Panc1 (cell line): Measurements from ENCODE around the gene RLN1. TPM values are rescaled to one million over a fixed set of nuclear protein-coding genes. Genes with fewer than 3 reads are reported as not detected.
"Not testable (repeated sequence)": the region's sequence is repeated elsewhere in the genome, so short reads cannot be mapped to it uniquely, and the experiment has no call there.

Source experiments
- ATAC-seq: fragments of 200-7000 bp; cut with Tn5 transposase; 2 replicates; pipeline ENCODE4 v1.9.1; 2020; ENCODE audit warnings: mild to moderate bottlenecking, moderate library complexity
- BruUV-seq: library from RNA; stranded (reverse); fragments of 400-500 nt; replicated peaks from 2 replicates; lab custom pipeline; 2021; lab: Mats Ljungman, UMichigan
- CTCF ChIA-PET: fragments of 300-600 bp; sonication (Branson Sonifier 250); formaldehyde crosslinking; loops from one replicate; lab custom pipeline; 2022; ENCODE audit warnings: antibody characterized with exemption; lab: Charles Lee
- POLR2A ChIA-PET: fragments of 300-600 bp; sonication (Branson Sonifier 250); formaldehyde crosslinking; loops from one replicate; lab custom pipeline; 2022; ENCODE audit warnings: antibody characterized with exemption; lab: Charles Lee
- DNase-seq: peaks from one replicate; pipeline ENCODE4 v3.0.0-alpha.2; 2010; ENCODE audit warnings: low read depth, low spot score
- H3K27ac ChIP-seq: 2 replicates; pipeline ENCODE4 v1.5.1; 2011; ENCODE audit warnings: mild to moderate bottlenecking, low read length, inconsistent platforms
- H3K27me3 ChIP-seq: fragments of 200-500 bp; sonication (Bioruptor generic); 2 replicates; pipeline ENCODE4 v1.6.0; 2014; ENCODE audit warnings: low read length, inconsistent platforms; ENCODE audit not compliant: control insufficient read depth, insufficient read depth
- H3K36me3 ChIP-seq: fragments of 200-500 bp; sonication (Bioruptor generic); 2 replicates; pipeline ENCODE4 v1.5.1; 2014; ENCODE audit warnings: inconsistent platforms, mild to moderate bottlenecking, low read length, moderate library complexity; ENCODE audit not compliant: control insufficient read depth, insufficient read depth
- H3K4me1 ChIP-seq: 2 replicates; pipeline ENCODE4 v1.5.1; 2011; ENCODE audit warnings: inconsistent platforms, mild to moderate bottlenecking, low read length, moderate library complexity; ENCODE audit not compliant: control insufficient read depth, insufficient read depth
- H3K4me3 ChIP-seq, 2 experiments: 2 replicates each; pipeline ENCODE4 v1.5.1; 2011 to 2012; ENCODE audit warnings: low read depth in 2 of 2, low read length in 2 of 2, mild to moderate bottlenecking in 2 of 2, inconsistent platforms in 1 of 2, moderate library complexity in 1 of 2
- H3K9me3 ChIP-seq: fragments of 200-500 bp; sonication (Bioruptor generic); 2 replicates; pipeline ENCODE4 v1.5.1; 2014; ENCODE audit warnings: low read depth, mild to moderate bottlenecking, inconsistent platforms, low read length, moderate library complexity; ENCODE audit not compliant: control insufficient read depth, insufficient read depth
- POLR2AphosphoS5 ChIP-seq: IDR thresholded peaks from 2 replicates; pipeline ENCODE4 v1.6.1; 2012; ENCODE audit warnings: mild to moderate bottlenecking, low read depth, low read length, moderate library complexity
- SIN3A ChIP-seq: IDR thresholded peaks from 2 replicates; pipeline ENCODE4 v1.6.1; 2012; ENCODE audit warnings: low read depth, mild to moderate bottlenecking, low read length, moderate library complexity, borderline replicate concordance; ENCODE audit not compliant: insufficient read depth
- TCF7L2 ChIP-seq: IDR thresholded peaks from 2 replicates; pipeline ENCODE4 v1.6.1; 2011; ENCODE audit warnings: mild to moderate bottlenecking, low read depth, low read length, inconsistent platforms
- in situ Hi-C: cut with HindIII; loops from 2 replicates; pipeline ENCODE4 v1.10.0; 2016; ENCODE audit warnings: low sequenced_read_pairs, low pct_unique_long_range_greater_than_20kb
- intact Hi-C: fragments of 100-400 bp; cut with micrococcal nuclease; formaldehyde crosslinking; loops from one replicate; pipeline ENCODE4 v1.10.0; 2022; ENCODE audit not compliant: unreplicated experiment
- total RNA-seq: library from RNA; stranded (reverse); gene quantifications from one replicate; pipeline ENCODE4 v1.2.1, GENCODE V29; 2021; ENCODE audit not compliant: unreplicated experiment
- TF ChIP-seq, protein P1 (sequence below): fragments of 450-650 bp; IDR thresholded peaks from 2 replicates; pipeline ENCODE4 v1.5.1; 2017; ENCODE audit warnings: mild to moderate bottlenecking
- TF ChIP-seq, protein P2 (sequence below), 2 experiments: IDR thresholded peaks; 2 replicates each; pipeline ENCODE4 v1.6.1; 2011 to 2012; ENCODE audit warnings: low read depth in 2 of 2, control low read depth in 1 of 2, low read length in 1 of 2, mild to moderate bottlenecking in 1 of 2, moderate library complexity in 1 of 2; ENCODE audit not compliant: insufficient read depth in 1 of 2

RLN1 gene
- total RNA-seq, 1 experiment from 2014 or later, result not detected

GRCh38 chr9:5321601-5322000 is 18.1 kb downstream of the RLN1 start:
- in situ Hi-C loops, intact Hi-C loops, BruUV-seq, H3K27ac ChIP-seq, H3K4me3 ChIP-seq, CTCF ChIA-PET, H3K36me3 ChIP-seq, H3K9me3 ChIP-seq, H3K4me1 ChIP-seq, ATAC-seq, POLR2A ChIA-PET, H3K27me3 ChIP-seq, DNase-seq: not testable (repeated sequence)

DNA sequence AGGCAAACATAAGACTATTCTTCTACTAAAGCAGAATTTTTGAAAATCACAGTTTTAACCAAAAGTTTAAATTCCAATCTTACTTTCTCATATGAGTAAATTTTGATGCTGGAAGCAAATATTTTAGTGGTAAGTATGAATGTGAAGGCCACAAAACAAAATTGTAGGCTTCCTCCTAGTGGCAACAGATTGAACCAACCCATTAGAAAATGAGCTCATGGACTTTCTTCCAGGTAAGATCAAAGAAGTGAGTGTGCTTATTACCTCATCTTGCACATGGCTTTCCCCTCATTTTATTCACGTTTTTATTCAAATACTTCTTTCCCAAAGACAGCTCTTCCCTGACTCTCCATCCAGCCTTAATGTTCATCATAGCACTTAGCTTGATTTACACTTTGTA is 18.6 kb downstream of the RLN1 start:
- DNase-seq, result no peak
- no peaks in the 10 kb centered on the region for H3K27me3 ChIP-seq
- TF ChIP-seq, protein P1, sequence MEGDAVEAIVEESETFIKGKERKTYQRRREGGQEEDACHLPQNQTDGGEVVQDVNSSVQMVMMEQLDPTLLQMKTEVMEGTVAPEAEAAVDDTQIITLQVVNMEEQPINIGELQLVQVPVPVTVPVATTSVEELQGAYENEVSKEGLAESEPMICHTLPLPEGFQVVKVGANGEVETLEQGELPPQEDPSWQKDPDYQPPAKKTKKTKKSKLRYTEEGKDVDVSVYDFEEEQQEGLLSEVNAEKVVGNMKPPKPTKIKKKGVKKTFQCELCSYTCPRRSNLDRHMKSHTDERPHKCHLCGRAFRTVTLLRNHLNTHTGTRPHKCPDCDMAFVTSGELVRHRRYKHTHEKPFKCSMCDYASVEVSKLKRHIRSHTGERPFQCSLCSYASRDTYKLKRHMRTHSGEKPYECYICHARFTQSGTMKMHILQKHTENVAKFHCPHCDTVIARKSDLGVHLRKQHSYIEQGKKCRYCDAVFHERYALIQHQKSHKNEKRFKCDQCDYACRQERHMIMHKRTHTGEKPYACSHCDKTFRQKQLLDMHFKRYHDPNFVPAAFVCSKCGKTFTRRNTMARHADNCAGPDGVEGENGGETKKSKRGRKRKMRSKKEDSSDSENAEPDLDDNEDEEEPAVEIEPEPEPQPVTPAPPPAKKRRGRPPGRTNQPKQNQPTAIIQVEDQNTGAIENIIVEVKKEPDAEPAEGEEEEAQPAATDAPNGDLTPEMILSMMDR, result no peak
- TF ChIP-seq, protein P2, sequence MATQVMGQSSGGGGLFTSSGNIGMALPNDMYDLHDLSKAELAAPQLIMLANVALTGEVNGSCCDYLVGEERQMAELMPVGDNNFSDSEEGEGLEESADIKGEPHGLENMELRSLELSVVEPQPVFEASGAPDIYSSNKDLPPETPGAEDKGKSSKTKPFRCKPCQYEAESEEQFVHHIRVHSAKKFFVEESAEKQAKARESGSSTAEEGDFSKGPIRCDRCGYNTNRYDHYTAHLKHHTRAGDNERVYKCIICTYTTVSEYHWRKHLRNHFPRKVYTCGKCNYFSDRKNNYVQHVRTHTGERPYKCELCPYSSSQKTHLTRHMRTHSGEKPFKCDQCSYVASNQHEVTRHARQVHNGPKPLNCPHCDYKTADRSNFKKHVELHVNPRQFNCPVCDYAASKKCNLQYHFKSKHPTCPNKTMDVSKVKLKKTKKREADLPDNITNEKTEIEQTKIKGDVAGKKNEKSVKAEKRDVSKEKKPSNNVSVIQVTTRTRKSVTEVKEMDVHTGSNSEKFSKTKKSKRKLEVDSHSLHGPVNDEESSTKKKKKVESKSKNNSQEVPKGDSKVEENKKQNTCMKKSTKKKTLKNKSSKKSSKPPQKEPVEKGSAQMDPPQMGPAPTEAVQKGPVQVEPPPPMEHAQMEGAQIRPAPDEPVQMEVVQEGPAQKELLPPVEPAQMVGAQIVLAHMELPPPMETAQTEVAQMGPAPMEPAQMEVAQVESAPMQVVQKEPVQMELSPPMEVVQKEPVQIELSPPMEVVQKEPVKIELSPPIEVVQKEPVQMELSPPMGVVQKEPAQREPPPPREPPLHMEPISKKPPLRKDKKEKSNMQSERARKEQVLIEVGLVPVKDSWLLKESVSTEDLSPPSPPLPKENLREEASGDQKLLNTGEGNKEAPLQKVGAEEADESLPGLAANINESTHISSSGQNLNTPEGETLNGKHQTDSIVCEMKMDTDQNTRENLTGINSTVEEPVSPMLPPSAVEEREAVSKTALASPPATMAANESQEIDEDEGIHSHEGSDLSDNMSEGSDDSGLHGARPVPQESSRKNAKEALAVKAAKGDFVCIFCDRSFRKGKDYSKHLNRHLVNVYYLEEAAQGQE (IDR thresholded peaks at IDR 0.05; ENCODE audit: insufficient read depth in 1 of 2, low read depth in 2 of 2, low read length in 1 of 2), result no peak
- TF ChIP-seq SIN3A (no peak), TCF7L2 (no peak), POLR2AphosphoS5 (no peak)
- CTCF ChIA-PET, result interaction anchor here (0.6 kb wide), 1 partner anchor 8 kb away, joined by 6 read pairs; no protein-coding TSS in a partner anchor
- intact Hi-C loops, result no loop called here
- no TSS peak for BruUV-seq
- POLR2A ChIA-PET, result no interaction called here
- H3K27ac ChIP-seq, result no peak overlapping the region
- no peaks in the 10 kb centered on the region for H3K36me3 ChIP-seq
- no peaks in the 10 kb centered on the region for H3K9me3 ChIP-seq
- no peaks in the 10 kb centered on the region for H3K4me1 ChIP-seq
- no peak overlapping the region for H3K4me3 ChIP-seq
- ATAC-seq, result no peak
- in situ Hi-C loops, result no loop called here

GRCh38 chr9:5316406-5316805 is 23.3 kb downstream of the RLN1 start:
- intact Hi-C loops, H3K36me3 ChIP-seq, POLR2A ChIA-PET, H3K27ac ChIP-seq, in situ Hi-C loops, H3K27me3 ChIP-seq, H3K4me1 ChIP-seq, H3K9me3 ChIP-seq, DNase-seq, BruUV-seq, CTCF ChIA-PET, ATAC-seq, H3K4me3 ChIP-seq: not testable (repeated sequence)
